PC-9 (cell line): ENCODE measurements around the gene LRRC70. TPM values are rescaled to one million over a fixed set of nuclear protein-coding genes. Genes with fewer than 3 reads are reported as not detected.

Experiments used
- BruUV-seq: library from RNA; stranded (reverse); fragments of 400-500 nt; replicated peaks from 2 replicates; lab custom pipeline; 2021; lab: Mats Ljungman, UMichigan
- CTCF ChIA-PET: fragments of 300-600 bp; sonication (Branson Sonifier 250); formaldehyde crosslinking; loops from one replicate; lab custom pipeline; 2022; ENCODE audit warnings: antibody characterized with exemption; lab: Charles Lee
- POLR2A ChIA-PET: fragments of 300-600 bp; sonication (Branson Sonifier 250); formaldehyde crosslinking; loops from one replicate; lab custom pipeline; 2022; ENCODE audit warnings: antibody characterized with exemption; ENCODE audit not compliant: unreplicated experiment; lab: Charles Lee
- DNase-seq, 2 experiments: peaks; one replicate each; pipeline versions ENCODE4 v3.0.0 to v3.0.0-alpha.2; 2015 to 2022; ENCODE audit warnings: mixed read lengths in 1 of 2
- H2AFZ ChIP-seq: fragments of 200-600 bp; sonication (generic); 2 replicates; pipeline ENCODE4 v1.8.1; 2017; ENCODE audit warnings: antibody characterized with exemption
- H3F3A ChIP-seq: fragments of 200-600 bp; sonication (generic); 2 replicates; pipeline ENCODE4 v1.8.1; 2017; ENCODE audit warnings: antibody characterized with exemption, mild to moderate bottlenecking, low read depth; ENCODE audit not compliant: insufficient read depth
- H3K27ac ChIP-seq: fragments of 200-600 bp; sonication (generic); 2 replicates; pipeline ENCODE4 v1.6.1; 2016; ENCODE audit warnings: mixed run types
- H3K27me3 ChIP-seq: fragments of 200-600 bp; sonication (generic); 2 replicates; pipeline ENCODE4 v1.6.1; 2016; ENCODE audit warnings: low read depth, mixed run types; ENCODE audit not compliant: insufficient read depth
- H3K36me3 ChIP-seq: fragments of 200-600 bp; sonication (generic); 2 replicates; pipeline ENCODE4 v1.6.1; 2016; ENCODE audit warnings: low read depth, mixed run types
- H3K4me1 ChIP-seq: fragments of 200-600 bp; sonication (generic); replicated peaks from 2 replicates; pipeline ENCODE4 v1.6.1; 2016; ENCODE audit warnings: mixed run types; ENCODE audit not compliant: insufficient read depth
- H3K4me2 ChIP-seq: fragments of 200-600 bp; sonication (generic); 2 replicates; pipeline ENCODE4 v1.6.1; 2017; ENCODE audit warnings: mixed run types
- H3K4me3 ChIP-seq: fragments of 200-600 bp; sonication (generic); 2 replicates; pipeline ENCODE4 v1.6.1; 2016; ENCODE audit warnings: mixed run types
- H3K79me2 ChIP-seq: fragments of 200-600 bp; sonication (generic); 2 replicates; pipeline ENCODE4 v1.6.1; 2017; ENCODE audit warnings: low read depth, mixed run types
- H3K9me2 ChIP-seq: fragments of 200-600 bp; sonication (generic); 2 replicates; pipeline ENCODE4 v1.8.1; 2017; ENCODE audit warnings: mild to moderate bottlenecking; ENCODE audit not compliant: insufficient read depth
- H3K9me3 ChIP-seq: fragments of 200-600 bp; sonication (generic); 2 replicates; pipeline ENCODE4 v1.8.1; 2016; ENCODE audit warnings: low read depth; ENCODE audit not compliant: insufficient read depth
- H4K20me1 ChIP-seq: fragments of 200-600 bp; sonication (generic); 2 replicates; pipeline ENCODE4 v1.8.1; 2017; ENCODE audit not compliant: insufficient read depth
- EZH2 ChIP-seq: fragments of 200-600 bp; sonication (generic); IDR thresholded peaks from 2 replicates; pipeline ENCODE4 v1.8.0; 2017; ENCODE audit warnings: antibody characterized with exemption, low read depth
- intact Hi-C: fragments of 100-400 bp; cut with micrococcal nuclease; formaldehyde crosslinking; loops from one replicate; pipeline ENCODE4 v1.10.0; 2022; ENCODE audit not compliant: unreplicated experiment
- total RNA-seq: library from RNA; stranded (reverse); gene quantifications from 2 replicates; pipeline ENCODE4 v1.2.3, GENCODE V29; 2021
- TF ChIP-seq, protein P1 (sequence below): fragments of 200-600 bp; sonication (generic); conservative IDR thresholded peaks from 2 replicates; pipeline ENCODE4 v1.6.1; 2017; ENCODE audit warnings: mixed run types, antibody characterized with exemption, mild to moderate bottlenecking, moderate library complexity

Gene LRRC70
- total RNA-seq, 1 experiment from 2014 or later = 1.1 TPM

GRCh38 chr5:62592558-62592957 is 13.9 kb downstream of the LRRC70 start:
- Histone ChIP-seq H3K27ac (no peak overlapping the region), H2AFZ (no peak overlapping the region), H3K27me3 (no peaks in the 10 kb centered on the region), H3K9me2 (no peaks in the 10 kb centered on the region), H3K9me3 (no peaks in the 10 kb centered on the region), H4K20me1 (no peaks in the 10 kb centered on the region), H3K36me3 (peaks cover 9% of the 10 kb centered on the region; the same call in 1 of the 2 replicates), H3K4me3 (no peak overlapping the region), H3K79me2 (no peaks in the 10 kb centered on the region), H3K4me1 (no peaks in the 10 kb centered on the region), H3K4me2 (no peak overlapping the region), H3F3A (no peaks in the 10 kb centered on the region)
- DNase-seq = no peak
- POLR2A ChIA-PET = no interaction called here
- TF ChIP-seq, protein P1, sequence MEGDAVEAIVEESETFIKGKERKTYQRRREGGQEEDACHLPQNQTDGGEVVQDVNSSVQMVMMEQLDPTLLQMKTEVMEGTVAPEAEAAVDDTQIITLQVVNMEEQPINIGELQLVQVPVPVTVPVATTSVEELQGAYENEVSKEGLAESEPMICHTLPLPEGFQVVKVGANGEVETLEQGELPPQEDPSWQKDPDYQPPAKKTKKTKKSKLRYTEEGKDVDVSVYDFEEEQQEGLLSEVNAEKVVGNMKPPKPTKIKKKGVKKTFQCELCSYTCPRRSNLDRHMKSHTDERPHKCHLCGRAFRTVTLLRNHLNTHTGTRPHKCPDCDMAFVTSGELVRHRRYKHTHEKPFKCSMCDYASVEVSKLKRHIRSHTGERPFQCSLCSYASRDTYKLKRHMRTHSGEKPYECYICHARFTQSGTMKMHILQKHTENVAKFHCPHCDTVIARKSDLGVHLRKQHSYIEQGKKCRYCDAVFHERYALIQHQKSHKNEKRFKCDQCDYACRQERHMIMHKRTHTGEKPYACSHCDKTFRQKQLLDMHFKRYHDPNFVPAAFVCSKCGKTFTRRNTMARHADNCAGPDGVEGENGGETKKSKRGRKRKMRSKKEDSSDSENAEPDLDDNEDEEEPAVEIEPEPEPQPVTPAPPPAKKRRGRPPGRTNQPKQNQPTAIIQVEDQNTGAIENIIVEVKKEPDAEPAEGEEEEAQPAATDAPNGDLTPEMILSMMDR = no peak
- no peak for TF ChIP-seq EZH2
- intact Hi-C loops = no loop called here
- no TSS peak for BruUV-seq
- CTCF ChIA-PET = no interaction called here

GRCh38 chr5:62593331-62593730 is 14.7 kb downstream of the LRRC70 start:
- H3K79me2 ChIP-seq = no peaks in the 10 kb centered on the region
- H3K27ac ChIP-seq = no peak overlapping the region
- no peak overlapping the region for H3K4me2 ChIP-seq
- H3K4me1 ChIP-seq = no peaks in the 10 kb centered on the region
- DNase-seq = no peak
- H3K9me3 ChIP-seq = no peaks in the 10 kb centered on the region
- no peaks in the 10 kb centered on the region for H4K20me1 ChIP-seq
- no peak overlapping the region for H3K4me3 ChIP-seq
- H3K36me3 ChIP-seq = peaks cover 9% of the 10 kb centered on the region; the same call in 1 of the 2 replicates
- no TSS peak for BruUV-seq
- no peak overlapping the region for H2AFZ ChIP-seq
- H3K27me3 ChIP-seq = no peaks in the 10 kb centered on the region
- TF ChIP-seq EZH2 = no peak
- TF ChIP-seq, protein P1 = no peak
- no peaks in the 10 kb centered on the region for H3F3A ChIP-seq
- ChIA-PET POLR2A (no interaction called here), CTCF (no interaction called here)
- intact Hi-C loops = no loop called here
- no peaks in the 10 kb centered on the region for H3K9me2 ChIP-seq

- Histone ChIP-seq H3K4me1 (no peaks in the 10 kb centered on the region), H3K79me2 (no peaks in the 10 kb centered on the region), H3K27ac (no peak overlapping the region), H2AFZ (no peak overlapping the region), H3F3A (peaks cover 3% of the 10 kb centered on the region; the same call in 1 of the 2 replicates), H4K20me1 (no peaks in the 10 kb centered on the region), H3K9me2 (no peaks in the 10 kb centered on the region), H3K9me3 (no peaks in the 10 kb centered on the region), H3K36me3 (peaks cover 9% of the 10 kb centered on the region; the same call in 1 of the 2 replicates), H3K4me2 (no peak overlapping the region), H3K4me3 (no peak overlapping the region), H3K27me3 (no peaks in the 10 kb centered on the region)
- BruUV-seq = no TSS peak
- ChIA-PET CTCF (no interaction called here), POLR2A (no interaction called here)
- DNase-seq = no peak
- intact Hi-C loops = no loop called here
- TF ChIP-seq EZH2 = no peak
- TF ChIP-seq, protein P1 = no peak
Measured at GRCh38 chr5:62594364-62594984, 15.9 kb downstream of the LRRC70 start.
